CD14-positive monocyte (primary cell): Measurements from ENCODE around the gene POC1A. TPM values are rescaled to one million over a fixed set of nuclear protein-coding genes. Genes with fewer than 3 reads are reported as not detected.
A peak's percentile ranks its signal among the peaks of the same experiment; 100 is the strongest.

Experiments used
- DNase-seq, 3 donors: peaks; one replicate each; pipeline ENCODE4 v3.0.0-alpha.2; 2011 to 2022
- H2AFZ ChIP-seq: 2 replicates; pipeline ENCODE4 v1.6.0; 2012; ENCODE audit warnings: mild to moderate bottlenecking, low read depth, low read length, inconsistent platforms; ENCODE audit not compliant: insufficient read depth, poor library complexity, severe bottlenecking
- H3K27ac ChIP-seq, 2 donors: 1 replicate in 1 of 2; 2 replicates in 1 of 2; pipeline ENCODE4 v1.5.1; 2012 to 2013; ENCODE audit warnings: low read length in 2 of 2, control low read depth in 1 of 2, inconsistent platforms in 1 of 2, low read depth in 1 of 2, mild to moderate bottlenecking in 1 of 2
- H3K27me3 ChIP-seq, 2 donors: one replicate each; pipeline versions ENCODE4 v1.6.0 to v1.6.1; 2011 to 2013; ENCODE audit warnings: low read length in 2 of 2; ENCODE audit not compliant: control insufficient read depth in 2 of 2, insufficient read depth in 2 of 2
- H3K36me3 ChIP-seq, 2 donors: replicated peaks in 1 of 2; 1 replicate in 1 of 2; 2 replicates in 1 of 2; pipeline versions ENCODE4 v1.5.1 to v1.6.1; 2012 to 2013; ENCODE audit warnings: low read length in 2 of 2, control low read depth in 1 of 2, inconsistent platforms in 1 of 2, mild to moderate bottlenecking in 1 of 2; ENCODE audit not compliant: insufficient read depth in 2 of 2, control insufficient read depth in 1 of 2
- H3K4me1 ChIP-seq, 2 donors: 1 replicate in 1 of 2; 2 replicates in 1 of 2; pipeline versions ENCODE4 v1.5.1 to v1.6.1; 2012 to 2013; ENCODE audit warnings: low read length in 2 of 2, control low read depth in 1 of 2, inconsistent platforms in 1 of 2, mild to moderate bottlenecking in 1 of 2, moderate library complexity in 1 of 2; ENCODE audit not compliant: insufficient read depth in 2 of 2, control insufficient read depth in 1 of 2
- H3K4me2 ChIP-seq: replicated peaks from 2 replicates; pipeline ENCODE3; 2012; ENCODE audit warnings: low read length, moderate library complexity, mild to moderate bottlenecking; ENCODE audit not compliant: poor library complexity, severe bottlenecking; ENCODE audit errors: extremely low read depth
- H3K4me3 ChIP-seq, 3 experiments: fragments of 200-600 bp in 1 of 3; sonication (generic) in 1 of 3; replicated peaks in 1 of 3; 1 replicate in 2 of 3; 2 replicates in 1 of 3; pipeline ENCODE4 v1.5.1; 2011 to 2013; ENCODE audit warnings: low read length in 3 of 3, mild to moderate bottlenecking in 3 of 3, control low read depth in 2 of 3, low read depth in 2 of 3, inconsistent platforms in 1 of 3, moderate library complexity in 1 of 3
- H3K79me2 ChIP-seq: 2 replicates; pipeline ENCODE4 v1.6.0; 2012; ENCODE audit warnings: mild to moderate bottlenecking, control low read depth, inconsistent platforms, low read length, moderate library complexity; ENCODE audit not compliant: insufficient read depth
- H3K9ac ChIP-seq: 2 replicates; pipeline ENCODE4 v1.6.0; 2017; ENCODE audit warnings: low read length, mild to moderate bottlenecking; ENCODE audit not compliant: insufficient read depth, poor library complexity, severe bottlenecking
- H3K9me3 ChIP-seq, 2 donors: replicated peaks in 1 of 2; 1 replicate in 1 of 2; 2 replicates in 1 of 2; pipeline versions ENCODE4 v1.5.1 to v1.6.1; 2012 to 2013; ENCODE audit warnings: low read length in 2 of 2, control low read depth in 1 of 2; ENCODE audit not compliant: control insufficient read depth in 1 of 2, insufficient read depth in 1 of 2
- H4K20me1 ChIP-seq: 2 replicates; pipeline ENCODE4 v1.6.0; 2012; ENCODE audit warnings: mild to moderate bottlenecking, low read length, control low read depth, moderate library complexity; ENCODE audit not compliant: insufficient read depth
- H3K27ac Mint-ChIP-seq, 7 donors: one replicate each; pipeline ENCODE4 v1.8.0; 2020; ENCODE audit warnings: mild to moderate bottlenecking in 7 of 7, mixed read lengths in 7 of 7, moderate library complexity in 6 of 7, inconsistent platforms in 2 of 7
- H3K27me3 Mint-ChIP-seq, 3 donors: one replicate each; pipeline ENCODE4 v1.8.0; 2021 to 2022; ENCODE audit warnings: low read depth in 3 of 3, mild to moderate bottlenecking in 3 of 3, mixed read lengths in 3 of 3, moderate library complexity in 3 of 3, inconsistent platforms in 1 of 3
- H3K36me3 Mint-ChIP-seq, 2 donors: one replicate each; pipeline ENCODE4 v1.8.0; 2020; ENCODE audit warnings: mixed read lengths in 2 of 2, inconsistent platforms in 1 of 2, mild to moderate bottlenecking in 1 of 2
- H3K4me1 Mint-ChIP-seq: one replicate; pipeline ENCODE4 v1.8.0; 2020; ENCODE audit warnings: mild to moderate bottlenecking, mixed read lengths
- H3K4me3 Mint-ChIP-seq, 2 donors: one replicate each; pipeline ENCODE4 v1.8.0; 2020; ENCODE audit warnings: mild to moderate bottlenecking in 2 of 2, mixed read lengths in 2 of 2, moderate library complexity in 1 of 2
- H3K9me3 Mint-ChIP-seq, 7 donors: one replicate each; pipeline ENCODE4 v1.8.0; 2020 to 2022; ENCODE audit warnings: mixed read lengths in 7 of 7, mild to moderate bottlenecking in 6 of 7, moderate library complexity in 6 of 7, inconsistent platforms in 2 of 7
- WGBS: methylation state at CpG from one replicate; pipeline ENCODE4 v1.1.5; 2013; ENCODE audit warnings: missing lambda C conversion rate; ENCODE audit not compliant: insufficient coverage; 5-methylcytosine and 5-hydroxymethylcytosine counted together
- intact Hi-C, 2 donors: fragments of 100-400 bp; cut with micrococcal nuclease; formaldehyde crosslinking; loops; one replicate each; pipeline versions ENCODE4 v1.15.0 to v1.15.1; 2023
- polyA plus RNA-seq, 3 donors: library from polyadenylated mRNA; depleted of rRNA in 1 of 3; unstranded in 2 of 3; stranded (reverse) in 1 of 3; fragments of 300-500 nt in 2 of 3; fragments of >200 nt in 1 of 3; fragmentation: Illumina TruSeq in 2 of 3; gene quantifications; 1 replicate in 2 of 3; 2 replicates in 1 of 3; pipeline ENCODE4 v1.2.3, GENCODE V29; 2012 to 2021
- TF ChIP-seq, protein P1 (sequence below): fragments of 200-600 bp; IDR thresholded peaks from one replicate; pipeline ENCODE4 v1.8.0; 2022; ENCODE audit warnings: antibody characterized with exemption, mild to moderate bottlenecking

Gene POC1A
- polyA plus RNA-seq, 3 donors: 1.2 to 2.0 (median 1.5) TPM

GRCh38 chr3:52182691-52183090, 28.5 kb upstream of the POC1A start:
- peaks cover 0 to 5% (median 0%) of the 10 kb centered on the region in 7 donors for H3K9me3 Mint-ChIP-seq
- H3K4me3 Mint-ChIP-seq: no peak overlapping the region
- Histone ChIP-seq H3K4me2 (no peak overlapping the region), H4K20me1 (no peaks in the 10 kb centered on the region), H3K36me3 (no peaks in the 10 kb centered on the region), H3K4me3 (no peak overlapping the region), H3K27me3 (no peaks in the 10 kb centered on the region), H3K4me1 (peaks cover 31 to 32% of the 10 kb centered on the region in 2 donors), H3K9me3 (no peaks in the 10 kb centered on the region), H2AFZ (no peak overlapping the region), H3K27ac (no peak overlapping the region), H3K79me2 (peaks cover 9% of the 10 kb centered on the region), H3K9ac (no peak overlapping the region)
- intact Hi-C loops: no loop called here
- peak overlapping the region in 1 of 7 donors; percentile 2 for H3K27ac Mint-ChIP-seq
- peaks cover 44% of the 10 kb centered on the region for H3K4me1 Mint-ChIP-seq
- TF ChIP-seq, protein P1, sequence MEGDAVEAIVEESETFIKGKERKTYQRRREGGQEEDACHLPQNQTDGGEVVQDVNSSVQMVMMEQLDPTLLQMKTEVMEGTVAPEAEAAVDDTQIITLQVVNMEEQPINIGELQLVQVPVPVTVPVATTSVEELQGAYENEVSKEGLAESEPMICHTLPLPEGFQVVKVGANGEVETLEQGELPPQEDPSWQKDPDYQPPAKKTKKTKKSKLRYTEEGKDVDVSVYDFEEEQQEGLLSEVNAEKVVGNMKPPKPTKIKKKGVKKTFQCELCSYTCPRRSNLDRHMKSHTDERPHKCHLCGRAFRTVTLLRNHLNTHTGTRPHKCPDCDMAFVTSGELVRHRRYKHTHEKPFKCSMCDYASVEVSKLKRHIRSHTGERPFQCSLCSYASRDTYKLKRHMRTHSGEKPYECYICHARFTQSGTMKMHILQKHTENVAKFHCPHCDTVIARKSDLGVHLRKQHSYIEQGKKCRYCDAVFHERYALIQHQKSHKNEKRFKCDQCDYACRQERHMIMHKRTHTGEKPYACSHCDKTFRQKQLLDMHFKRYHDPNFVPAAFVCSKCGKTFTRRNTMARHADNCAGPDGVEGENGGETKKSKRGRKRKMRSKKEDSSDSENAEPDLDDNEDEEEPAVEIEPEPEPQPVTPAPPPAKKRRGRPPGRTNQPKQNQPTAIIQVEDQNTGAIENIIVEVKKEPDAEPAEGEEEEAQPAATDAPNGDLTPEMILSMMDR: no peak
- H3K36me3 Mint-ChIP-seq: peaks cover 0 to 5% of the 10 kb centered on the region in 2 donors
- 94% methylated on average over 3 of the region's 4 CpGs for WGBS
- peaks cover 1 to 2% (median 2%) of the 10 kb centered on the region in 3 donors for H3K27me3 Mint-ChIP-seq
- DNase-seq: no peak

GRCh38 chr3:52182196-52182595, 28.0 kb upstream of the POC1A start:
- Histone ChIP-seq H3K9me3 (no peaks in the 10 kb centered on the region), H3K9ac (no peak overlapping the region), H4K20me1 (no peaks in the 10 kb centered on the region), H3K4me2 (no peak overlapping the region), H3K27ac (no peak overlapping the region), H2AFZ (no peak overlapping the region), H3K4me1 (peaks cover 31 to 32% of the 10 kb centered on the region in 2 donors), H3K36me3 (no peaks in the 10 kb centered on the region), H3K27me3 (no peaks in the 10 kb centered on the region), H3K4me3 (no peak overlapping the region), H3K79me2 (peaks cover 9% of the 10 kb centered on the region)
- no peak for DNase-seq
- peaks cover 0 to 5% of the 10 kb centered on the region in 2 donors for H3K36me3 Mint-ChIP-seq
- H3K27ac Mint-ChIP-seq: no peak overlapping the region
- no peak overlapping the region for H3K4me3 Mint-ChIP-seq
- peaks cover 1 to 4% (median 2%) of the 10 kb centered on the region in 3 donors for H3K27me3 Mint-ChIP-seq
- peaks cover 43% of the 10 kb centered on the region for H3K4me1 Mint-ChIP-seq
- 66% methylated on average over 4 of the region's 5 CpGs for WGBS
- intact Hi-C loops: no loop called here
- TF ChIP-seq, protein P1: no peak
- peaks cover 0 to 5% (median 0%) of the 10 kb centered on the region in 7 donors for H3K9me3 Mint-ChIP-seq
